ENCODE measurements around the gene HDAC11.

The HDAC11 gene

DNA sequence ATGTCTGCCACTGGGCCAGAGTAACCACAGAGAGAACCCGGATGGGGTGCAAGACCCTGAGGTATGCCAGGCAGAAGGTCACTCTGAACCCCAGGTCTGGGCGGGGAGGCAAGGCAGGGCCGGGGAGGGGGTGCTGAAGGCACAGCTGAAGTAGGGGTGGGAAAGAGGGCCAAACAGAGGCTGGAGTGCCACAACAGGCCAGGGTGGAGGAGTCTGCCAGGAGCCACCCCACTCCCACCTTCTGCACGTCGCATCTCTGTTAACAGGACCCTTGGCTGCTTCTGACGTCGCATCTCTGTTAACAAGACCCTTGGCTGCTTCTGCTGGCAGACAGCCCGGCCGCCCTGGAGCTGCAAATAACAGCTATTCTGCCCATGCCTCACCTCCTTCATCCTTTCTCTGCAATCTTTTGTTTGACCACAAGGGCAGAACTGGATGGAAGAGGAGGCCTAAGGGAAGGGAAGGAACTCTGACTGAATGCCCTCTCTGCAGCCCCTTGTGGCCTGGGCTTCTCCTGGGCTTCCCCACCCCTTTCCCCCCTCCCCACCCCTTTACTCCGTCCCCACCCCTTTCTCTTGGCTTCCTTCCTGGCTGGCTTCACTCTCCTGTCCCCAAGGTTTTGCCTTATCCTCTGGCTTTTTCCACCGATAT, 48.2 kb downstream of the HDAC11 start:
- DNase-seq, result no peak

DNA sequence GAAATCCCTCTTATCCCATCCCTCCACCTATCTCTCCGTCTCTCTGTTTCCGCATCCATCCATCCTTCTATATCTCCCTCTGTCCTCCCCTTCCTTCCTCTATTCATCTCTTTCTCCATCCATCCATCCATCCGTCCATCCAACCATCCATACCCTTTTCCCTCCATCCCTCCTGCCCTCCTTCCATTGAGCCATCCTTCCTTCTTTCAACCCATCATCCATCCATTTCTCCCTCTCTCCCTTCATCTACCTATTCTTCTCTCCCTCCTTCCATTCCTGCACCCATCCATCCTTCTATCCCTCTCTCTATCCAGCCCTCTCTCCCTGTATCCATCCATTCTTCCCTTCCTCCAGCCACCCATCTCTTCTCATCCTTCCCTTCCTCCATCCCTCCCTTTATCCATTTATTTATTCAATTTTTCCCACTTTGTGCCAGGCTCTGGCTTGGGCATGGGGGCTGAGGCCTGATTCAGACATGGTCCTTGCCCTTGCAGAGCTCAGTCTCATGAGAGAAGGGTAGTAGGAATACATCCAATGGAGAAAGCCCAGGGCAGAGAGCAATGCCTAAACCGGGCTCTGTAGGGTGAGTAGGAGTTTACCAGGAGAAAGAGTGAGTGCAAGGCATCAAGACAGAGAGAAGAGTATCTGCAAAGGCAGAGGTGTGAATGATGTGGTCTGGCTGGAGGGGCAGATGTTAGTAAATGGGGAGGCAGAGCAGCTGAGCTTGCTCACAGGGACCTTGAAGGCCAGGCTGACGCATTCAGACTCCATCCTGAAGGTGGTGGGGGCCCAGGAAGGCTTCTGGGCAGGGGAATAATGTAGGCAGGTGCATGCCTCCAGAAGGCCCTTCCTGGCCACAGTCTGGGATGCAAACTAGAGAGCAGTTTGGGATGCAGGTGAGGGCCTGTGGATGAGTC, 49.3 kb downstream of the HDAC11 start:
- DNase-seq, result no peak

DNA sequence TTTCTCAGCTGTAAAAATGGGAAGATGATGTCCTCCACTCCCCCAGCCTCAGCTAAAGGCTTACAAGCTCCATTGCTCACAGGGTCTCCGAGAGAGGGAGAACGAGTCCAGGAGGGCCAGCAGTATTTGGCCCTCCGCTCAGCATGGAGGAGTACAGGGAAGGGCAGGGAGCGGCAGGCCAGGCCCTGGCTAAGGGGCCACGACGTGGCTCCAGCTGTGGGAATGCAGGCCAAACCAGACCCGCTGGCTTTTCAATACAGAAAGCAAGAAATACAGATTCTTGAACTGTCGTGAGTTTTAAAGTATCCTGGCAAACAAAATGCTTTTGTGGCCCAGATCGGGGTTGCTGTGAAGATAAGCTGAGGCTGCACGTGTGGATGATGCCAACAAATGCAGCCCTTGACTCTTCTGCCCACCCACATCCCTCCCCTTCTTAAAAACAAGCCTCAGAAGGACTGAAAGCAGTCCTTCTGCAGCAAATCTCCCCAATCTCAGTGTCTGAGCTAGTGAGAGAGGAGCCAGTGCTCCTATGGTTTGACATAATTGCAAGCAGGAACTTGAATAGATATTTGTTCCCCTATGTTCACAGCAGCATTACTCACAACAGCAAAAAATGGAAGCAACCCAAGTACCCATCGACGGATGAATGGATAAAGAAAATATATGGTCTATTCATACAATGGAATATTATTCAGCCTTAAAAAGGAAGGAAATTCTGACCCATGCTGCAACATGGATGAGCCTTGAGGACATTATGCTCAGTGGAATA, 50.3 kb downstream of the HDAC11 start:
- no peak for DNase-seq

DNA sequence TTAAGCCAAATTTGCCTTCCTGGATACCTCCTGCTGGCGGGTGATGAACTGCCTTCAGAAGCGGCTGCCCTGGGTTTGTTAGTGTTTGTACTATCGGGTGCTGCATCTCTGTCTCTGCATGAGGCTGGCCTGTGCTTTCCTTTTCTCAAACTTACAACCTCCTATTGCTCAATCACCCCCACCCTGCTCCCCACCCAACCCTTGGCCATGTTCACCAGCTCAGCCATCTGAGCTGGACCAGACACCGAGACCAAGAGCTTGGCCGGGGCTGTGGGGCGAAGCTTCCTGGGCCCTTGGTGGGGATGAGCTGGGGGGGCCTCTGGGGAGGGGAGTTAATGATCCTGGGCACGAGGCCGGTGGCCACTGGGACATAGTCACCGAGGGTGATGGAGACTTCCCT, 52.0 kb downstream of the HDAC11 start:
- no peak for DNase-seq

DNA sequence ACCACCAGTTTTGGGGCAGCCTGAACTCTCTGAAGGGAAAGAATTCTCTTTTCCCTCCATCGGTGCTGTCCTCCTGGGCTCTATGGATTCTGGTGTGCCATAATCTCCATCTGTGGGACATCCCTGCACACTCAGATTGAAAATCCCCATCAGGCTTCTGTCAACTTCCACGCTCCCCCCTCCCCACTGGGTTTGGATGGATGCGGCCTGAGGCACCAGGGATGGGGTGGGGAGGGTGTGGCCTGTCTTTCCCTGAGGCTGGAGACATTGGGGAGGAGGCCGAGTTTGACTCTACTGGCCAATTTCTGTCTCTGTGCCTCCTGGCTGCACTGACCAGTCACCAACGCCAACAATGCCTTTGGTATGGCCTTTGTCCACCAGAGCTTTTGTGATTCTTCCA, 52.5 kb downstream of the HDAC11 start:
- no peak for DNase-seq

DNA sequence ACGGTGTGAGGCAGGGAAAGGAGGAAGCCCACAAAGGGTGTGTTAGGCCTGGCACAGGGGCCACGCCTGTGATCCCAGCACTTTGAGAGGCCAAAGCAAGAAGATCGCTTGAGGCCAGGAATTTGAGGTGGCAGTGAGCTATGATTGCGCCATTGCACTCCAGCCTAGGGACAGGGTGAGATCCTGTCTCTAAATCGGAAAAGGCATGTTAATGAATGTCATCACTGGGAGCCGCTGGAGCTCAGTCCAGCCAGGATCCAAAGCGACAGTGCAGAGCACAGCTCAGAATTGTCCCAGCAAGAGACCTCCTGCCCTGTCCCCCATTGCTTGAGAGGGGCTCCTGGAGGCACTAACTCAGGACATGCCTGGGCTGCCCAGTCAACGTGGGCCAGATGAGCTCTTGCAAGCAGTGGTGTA, 53.8 kb downstream of the HDAC11 start:
- DNase-seq, result no peak

DNA sequence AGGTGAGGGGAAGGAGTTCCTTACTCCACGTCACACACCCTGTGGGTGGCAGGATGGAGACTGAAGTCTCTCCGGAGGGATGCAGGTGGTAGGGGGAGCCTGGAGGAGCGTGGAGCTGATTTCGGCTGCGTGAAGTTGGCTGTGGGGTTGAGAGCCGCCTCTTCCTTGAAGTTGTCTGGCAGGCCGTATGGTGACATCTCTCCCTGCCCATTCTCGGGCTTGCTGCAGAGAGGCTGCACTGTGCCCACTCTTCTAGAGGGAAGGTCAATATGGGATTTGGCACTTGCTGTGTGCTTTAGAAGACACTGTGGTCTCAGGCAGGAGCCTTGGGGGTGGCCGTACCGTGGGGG, 55.4 kb downstream of the HDAC11 start:
- no peak for DNase-seq

DNA sequence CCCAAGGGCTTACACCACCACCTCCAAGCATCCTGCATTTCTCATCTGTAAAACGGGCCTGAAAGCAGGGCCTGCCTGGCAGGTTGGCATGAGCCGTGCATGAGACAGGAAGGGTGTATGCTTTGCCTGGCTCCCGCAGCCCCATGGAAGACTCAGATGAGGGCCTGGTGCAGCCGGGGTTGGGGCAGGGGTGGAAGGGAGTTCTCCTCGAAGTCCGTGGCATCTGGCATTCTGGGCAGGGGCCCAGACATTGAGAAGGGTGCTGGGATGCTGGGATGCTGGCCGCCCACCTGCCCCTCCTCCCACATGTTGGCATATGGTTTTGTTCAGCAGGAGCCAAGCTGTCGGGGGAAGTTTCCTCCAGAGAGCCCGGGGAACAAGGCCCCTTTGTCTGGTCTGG, 55.8 kb downstream of the HDAC11 start:
- DNase-seq, result no peak

DNA sequence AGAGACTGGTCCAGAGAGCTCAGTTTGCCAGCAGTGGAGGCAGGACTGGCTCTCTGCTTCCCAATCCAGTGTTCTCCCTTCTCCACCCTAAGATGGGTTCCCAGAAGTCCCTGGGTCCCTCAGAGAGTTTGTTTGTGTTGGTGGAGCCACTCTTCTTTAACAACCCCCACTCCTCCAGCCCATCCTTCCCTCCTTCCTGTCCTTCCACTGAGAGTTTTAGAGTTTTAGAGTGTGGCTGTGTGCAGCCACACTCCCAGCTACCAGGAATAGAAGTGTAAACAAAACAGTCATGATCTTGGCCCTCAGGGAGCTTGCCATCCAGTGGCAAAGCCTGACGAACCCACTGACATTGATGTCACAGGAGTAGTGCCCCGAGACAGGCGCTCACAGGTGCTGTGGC, 56.3 kb downstream of the HDAC11 start:
- DNase-seq, result no peak

DNA sequence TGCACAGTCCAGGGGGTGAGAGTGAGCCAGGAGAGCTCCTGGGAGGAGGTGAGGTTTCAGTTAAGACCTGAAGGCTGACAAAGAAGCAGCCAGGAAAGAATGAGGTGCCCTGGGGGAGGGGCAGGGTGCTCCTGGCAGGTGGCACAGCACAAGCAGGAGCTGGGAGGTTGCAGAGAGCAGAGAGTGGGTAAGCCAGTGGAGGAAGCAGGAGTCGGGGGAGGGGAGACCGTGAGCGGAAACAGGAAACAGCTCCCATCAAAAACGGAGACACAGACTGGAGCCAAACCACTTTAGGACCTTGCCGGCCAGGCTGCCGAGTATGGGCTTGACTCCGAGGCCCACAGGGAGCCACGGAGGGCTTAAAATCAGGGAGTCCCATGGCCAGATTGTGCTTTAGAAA, 56.7 kb downstream of the HDAC11 start:
- DNase-seq, result no peak

DNA sequence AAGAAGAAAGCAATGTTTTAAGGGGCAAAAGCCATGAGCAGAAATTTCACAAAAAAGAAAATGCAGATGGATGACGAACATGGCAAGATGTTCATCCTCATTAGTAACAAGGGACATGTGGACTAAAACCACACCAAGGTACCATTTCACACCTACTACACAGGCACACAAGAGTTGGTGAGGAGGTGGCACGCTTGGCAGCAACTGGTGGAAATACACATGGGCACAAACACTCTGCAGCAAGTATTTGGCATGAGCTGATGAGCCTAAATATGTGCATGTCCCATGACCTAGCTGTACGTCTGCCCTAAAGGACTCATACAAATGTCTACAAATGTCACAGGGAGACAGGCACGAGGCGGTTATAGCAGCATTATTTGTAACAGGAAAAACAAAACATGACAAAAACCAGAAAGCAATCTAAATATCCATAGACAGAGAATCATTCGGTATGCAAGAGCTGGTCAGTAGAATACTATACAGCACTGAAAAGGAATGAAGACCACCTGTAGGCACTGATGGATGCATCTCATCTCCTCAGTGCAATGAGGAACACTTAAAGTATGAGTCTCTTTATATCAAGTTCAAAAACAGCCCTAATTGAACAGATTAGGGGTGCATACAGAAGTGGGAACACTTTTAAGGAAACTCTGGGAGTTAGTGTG, 57.3 kb downstream of the HDAC11 start:
- DNase-seq, result no peak

DNA sequence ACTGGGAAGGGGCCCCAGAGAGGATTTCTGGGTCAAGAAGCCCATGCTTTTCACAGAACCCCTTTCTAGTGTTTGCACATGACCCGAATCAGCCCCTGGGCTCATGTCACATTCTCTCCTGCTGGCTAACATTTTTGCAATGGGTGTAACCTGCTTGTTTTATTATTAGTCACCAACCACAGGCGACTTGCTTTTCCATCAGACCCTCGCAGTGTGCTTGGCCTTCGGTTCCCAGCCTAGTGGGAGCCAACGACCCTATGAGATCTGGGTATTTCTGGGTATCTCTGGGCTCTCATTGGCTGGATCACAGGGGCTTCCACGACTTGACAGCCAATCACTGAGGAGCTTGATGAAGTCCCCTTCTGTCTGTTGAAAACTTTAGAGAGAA, 57.8 kb downstream of the HDAC11 start:
- DNase-seq, result no peak

DNA sequence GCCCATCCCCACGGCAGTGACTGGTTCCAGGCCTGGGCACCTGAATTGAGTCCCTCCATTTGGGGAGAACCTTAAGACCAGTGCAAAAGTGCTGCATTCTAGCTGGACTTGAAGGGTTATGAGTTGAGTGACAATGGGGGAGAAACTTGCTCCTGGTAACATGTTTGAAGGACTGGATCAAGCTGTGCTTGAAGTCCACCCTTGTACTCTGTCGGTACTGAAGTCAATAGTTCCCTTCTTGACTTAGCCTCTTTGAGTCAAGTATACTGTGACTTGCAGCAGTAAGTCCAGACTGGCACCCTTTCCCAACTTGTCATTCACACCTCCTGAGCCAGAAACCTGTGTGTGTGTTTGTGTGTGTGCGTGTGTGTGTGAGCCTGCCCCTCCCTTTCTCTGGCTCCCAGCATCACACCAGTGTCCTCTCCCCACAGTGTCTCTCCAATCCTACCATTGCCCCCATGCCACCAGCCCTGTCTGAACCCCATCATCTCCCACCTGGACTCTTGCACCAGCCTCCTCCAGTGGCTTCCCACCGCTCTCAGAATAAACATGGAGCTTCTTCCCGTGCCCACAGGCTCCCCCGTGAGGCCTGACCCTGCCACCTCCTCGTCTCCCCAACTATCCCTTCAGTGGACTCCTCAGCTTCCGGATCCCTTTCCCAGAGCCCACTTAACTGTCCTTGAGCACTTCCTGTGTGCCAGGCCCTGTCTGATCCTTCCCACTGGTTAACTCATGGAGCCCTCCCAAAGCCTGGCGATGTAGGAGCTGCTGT, 58.6 kb downstream of the HDAC11 start:
- DNase-seq, result no peak

DNA sequence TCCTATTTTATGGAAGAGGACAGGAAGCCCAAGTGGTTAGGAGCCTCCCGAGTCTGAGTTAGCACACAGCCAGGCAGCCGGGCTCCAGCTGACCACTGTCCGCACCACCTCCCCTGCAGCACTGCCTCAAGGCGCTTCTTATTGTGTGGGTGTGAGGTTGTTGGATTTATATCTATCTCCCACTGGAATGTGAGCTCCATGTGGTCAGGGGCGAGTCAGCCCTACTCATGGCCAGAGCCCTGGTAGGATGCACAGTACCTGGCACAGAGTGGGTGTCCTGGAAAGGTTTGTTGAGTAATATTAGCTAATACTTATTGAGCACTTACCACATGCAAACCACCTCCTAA, 59.2 kb downstream of the HDAC11 start:
- no peak for DNase-seq

DNA sequence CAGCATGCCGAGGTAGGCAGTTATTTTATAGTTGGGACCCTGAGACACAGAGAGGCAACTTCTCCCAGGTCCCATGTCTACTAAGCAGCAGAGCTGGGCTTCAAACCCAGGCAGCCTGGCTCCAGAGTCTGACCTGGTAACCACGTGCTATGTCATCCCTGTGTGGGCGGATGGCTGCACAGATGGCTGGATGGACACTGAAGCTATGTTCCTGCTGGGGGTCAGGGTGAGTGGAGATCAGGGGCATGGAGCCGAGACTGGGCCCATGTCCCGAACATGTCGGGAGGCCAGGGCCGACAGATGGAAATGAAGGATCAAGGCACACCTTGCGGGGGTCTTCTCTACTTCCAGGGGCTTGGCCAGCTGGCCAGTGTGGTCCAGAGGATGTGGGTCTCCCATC, 59.6 kb downstream of the HDAC11 start:
- no peak for DNase-seq

DNA sequence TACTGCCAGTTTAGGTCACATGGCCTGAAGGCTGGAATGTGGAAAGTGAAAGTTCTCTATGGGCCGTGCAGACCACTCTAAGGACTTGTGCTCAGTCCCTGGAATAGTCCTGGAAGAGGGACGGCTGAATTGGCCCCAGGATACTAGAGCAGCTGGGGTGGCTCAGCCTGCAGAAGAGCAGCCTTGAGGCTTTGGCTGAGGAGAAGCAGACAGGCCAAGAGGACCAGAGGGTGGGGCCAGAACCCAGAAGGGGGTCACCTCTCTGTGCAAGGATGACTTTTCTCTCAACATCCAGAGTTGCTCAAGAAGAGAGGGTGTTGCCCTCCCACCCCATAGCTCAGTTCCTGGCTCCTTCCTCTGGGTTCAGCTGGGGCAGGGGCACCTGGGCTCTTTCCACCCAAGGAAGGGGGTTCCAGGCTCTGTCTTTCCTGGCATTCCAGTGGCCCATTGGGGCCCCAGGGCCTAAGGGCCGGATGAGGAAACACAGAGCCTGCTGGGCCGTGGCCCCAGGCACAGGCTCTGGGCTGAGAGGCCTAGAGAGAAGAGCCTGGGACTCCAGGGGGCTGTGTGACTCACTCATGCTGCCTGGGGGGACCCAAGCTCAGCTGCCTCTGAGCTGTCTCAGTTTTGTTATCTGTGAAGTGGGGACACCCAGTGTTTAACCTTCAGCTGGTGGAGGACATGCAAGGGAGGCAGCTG, 60.3 kb downstream of the HDAC11 start:
- no peak for DNase-seq

DNA sequence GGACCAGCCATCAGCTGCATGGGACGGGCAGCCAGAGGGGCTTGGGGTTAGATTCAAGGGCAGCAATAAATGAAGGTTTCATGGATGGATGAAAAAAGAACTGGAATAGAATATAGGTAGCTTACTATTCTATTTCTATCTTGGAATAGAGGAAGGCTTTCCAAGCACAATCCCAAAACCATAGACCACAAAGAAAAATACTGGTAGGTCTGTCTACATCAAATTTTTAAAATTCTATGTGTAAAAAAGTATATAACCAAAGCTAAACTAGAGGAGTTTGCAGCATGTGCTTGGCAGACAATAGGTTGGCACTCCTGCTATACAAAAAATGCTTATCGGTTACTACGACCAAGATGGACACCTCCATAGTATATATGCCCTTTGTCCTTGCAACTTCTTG, 61.6 kb downstream of the HDAC11 start:
- no peak for DNase-seq

DNA sequence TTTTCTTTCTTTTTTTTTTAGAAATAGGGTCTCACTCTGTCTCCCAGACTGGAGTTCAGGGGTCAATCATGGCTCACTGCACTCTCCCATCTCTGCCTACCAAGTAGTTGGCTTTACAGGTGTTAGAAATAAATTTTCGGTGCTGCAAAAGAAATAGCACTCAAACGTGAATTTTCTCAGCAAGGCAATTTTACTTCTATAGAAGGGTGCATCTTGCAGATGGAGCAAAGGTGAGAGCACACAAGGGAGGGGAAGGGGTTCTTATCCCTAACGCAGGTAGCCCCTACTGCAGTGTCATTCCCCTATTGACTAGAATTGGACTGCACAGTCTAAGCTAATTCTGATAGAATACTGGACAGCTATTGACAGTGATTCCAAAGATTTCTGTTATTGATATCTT, 62.0 kb downstream of the HDAC11 start:
- no peak for DNase-seq

DNA sequence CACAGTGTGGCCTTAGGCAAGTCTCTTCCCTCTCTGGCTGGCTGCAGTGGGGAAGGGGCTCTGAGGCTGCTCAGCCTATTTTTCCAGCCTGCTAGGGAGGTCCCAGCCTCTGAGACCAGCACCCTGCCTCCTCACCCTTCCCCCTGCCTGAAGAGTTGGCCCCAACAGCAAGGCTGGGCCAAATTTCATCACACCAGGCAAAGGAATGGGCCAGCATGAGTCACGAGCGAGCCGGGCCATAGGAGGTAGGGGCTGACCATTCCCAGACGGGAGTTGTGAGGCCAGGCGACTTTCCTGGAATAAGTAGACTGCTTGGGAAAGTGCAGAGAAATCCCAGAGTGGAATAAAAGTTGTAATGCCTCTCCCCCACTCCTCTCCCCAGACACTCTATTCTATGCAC, 63.1 kb downstream of the HDAC11 start:
- no peak for DNase-seq

DNA sequence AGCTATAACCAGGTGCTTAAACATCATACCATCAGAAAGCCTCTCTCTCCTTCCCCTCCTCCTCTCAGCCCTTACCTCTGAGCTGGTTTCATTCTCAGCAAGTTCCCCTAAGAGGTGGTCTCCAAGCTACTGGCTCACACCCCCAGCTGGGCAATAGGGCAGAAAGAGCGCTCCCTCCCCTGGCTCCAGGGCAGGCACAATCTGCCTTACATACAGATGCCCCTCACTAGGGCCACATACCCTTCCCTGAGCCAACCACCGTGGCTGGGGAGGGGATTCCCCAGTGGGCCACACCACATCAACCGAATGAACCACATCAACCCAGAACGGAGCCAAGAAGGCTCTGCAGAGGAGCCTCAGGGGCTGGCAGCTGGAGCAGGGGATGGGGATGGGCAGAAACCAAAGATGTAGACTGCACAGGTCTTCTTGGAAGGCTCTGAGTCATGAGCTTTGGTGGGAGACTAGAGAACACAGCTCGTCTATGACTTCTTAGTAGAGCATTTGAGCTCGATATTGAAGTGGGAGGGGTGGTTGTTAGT, 64.3 kb downstream of the HDAC11 start:
- no peak for DNase-seq

DNA sequence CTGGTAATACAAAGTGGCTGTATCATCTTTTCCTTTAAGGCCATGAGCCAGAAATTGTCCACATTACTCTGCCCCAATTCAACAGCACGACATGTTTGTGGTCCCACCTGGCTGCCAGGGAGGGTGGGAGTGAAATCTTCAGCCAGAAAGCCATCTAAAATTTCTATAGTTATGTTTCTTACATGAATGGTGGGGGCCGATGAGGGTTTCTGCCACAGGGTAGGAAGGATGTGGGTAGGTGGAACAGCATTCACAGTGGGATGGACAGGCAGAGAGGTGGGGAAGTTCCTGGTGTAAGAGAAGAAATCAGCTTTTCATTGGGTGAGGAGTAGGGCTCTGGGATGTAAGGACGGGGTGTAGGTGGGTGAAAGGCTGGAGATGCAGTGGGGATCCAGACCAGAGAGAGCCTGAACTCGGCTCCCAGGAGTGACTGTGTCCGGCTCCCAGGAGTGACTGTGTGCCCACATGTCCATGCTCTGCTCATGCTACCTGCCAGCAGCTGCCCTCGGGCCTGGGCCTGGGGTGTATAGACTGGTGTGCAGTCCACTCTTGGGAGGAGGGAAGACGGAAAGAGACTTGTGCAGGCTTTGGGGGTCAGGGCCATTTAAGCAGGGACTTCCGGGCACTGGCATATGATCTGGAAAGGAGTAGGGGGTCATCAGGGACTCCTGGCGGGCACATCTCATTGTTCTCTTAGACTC, 65.0 kb downstream of the HDAC11 start:
- no peak for DNase-seq
